CD4-positive, alpha-beta T cell (primary cell): ENCODE results near the gene CD7. TPM values are rescaled to one million over a fixed set of nuclear protein-coding genes. Genes with fewer than 3 reads are reported as not detected.

Source experiments
- ATAC-seq: fragments of 200-7000 bp; cut with Tn5 transposase; one replicate; pipeline ENCODE4 v1.10.0; 2022; ENCODE audit warnings: mild to moderate bottlenecking; ENCODE audit not compliant: poor library complexity
- CTCF ChIA-PET: fragments of 350-600 bp; sonication (Branson Sonifier 250); formaldehyde crosslinking; loops from one replicate; lab custom pipeline; 2021; ENCODE audit warnings: antibody characterized with exemption, inconsistent platforms; lab: Charles Lee
- POLR2A ChIA-PET: fragments of 350-600 bp; sonication (Branson Sonifier 250); formaldehyde crosslinking; loops from one replicate; lab custom pipeline; 2021; ENCODE audit warnings: antibody characterized with exemption, inconsistent platforms; lab: Charles Lee
- DNase-seq, 14 experiments: peaks; one replicate each; pipeline ENCODE4 v3.0.0-alpha.2; 2013 to 2020; ENCODE audit warnings: mixed read lengths in 2 of 14
- H3K27ac ChIP-seq, 2 donors: one replicate each; pipeline versions ENCODE4 v1.5.1 to v1.7.0; 2013; ENCODE audit warnings: low read length in 2 of 2, low read depth in 1 of 2, mild to moderate bottlenecking in 1 of 2
- H3K27me3 ChIP-seq, 2 experiments: 1 replicate in 1 of 2; 2 replicates in 1 of 2; pipeline versions ENCODE4 v1.6.1 to v1.7.0; 2013; ENCODE audit warnings: low read length in 2 of 2, control low read depth in 1 of 2, mild to moderate bottlenecking in 1 of 2, moderate library complexity in 1 of 2; ENCODE audit not compliant: insufficient read depth in 2 of 2, control insufficient read depth in 1 of 2
- H3K36me3 ChIP-seq: one replicate; pipeline ENCODE4 v1.6.1; 2013; ENCODE audit warnings: low read length, control low read depth; ENCODE audit not compliant: insufficient read depth
- H3K4me1 ChIP-seq: one replicate; pipeline ENCODE4 v1.6.1; 2013; ENCODE audit warnings: low read length, control low read depth; ENCODE audit not compliant: insufficient read depth
- H3K4me3 ChIP-seq: one replicate; pipeline ENCODE4 v1.5.1; 2013; ENCODE audit warnings: mild to moderate bottlenecking, low read length, moderate library complexity
- H3K9me3 ChIP-seq, 2 experiments: 1 replicate in 1 of 2; 2 replicates in 1 of 2; pipeline versions ENCODE4 v1.6.1 to v1.7.0; 2013; ENCODE audit warnings: low read length in 2 of 2, mild to moderate bottlenecking in 2 of 2, control low read depth in 1 of 2, moderate library complexity in 1 of 2; ENCODE audit not compliant: control insufficient read depth in 1 of 2, insufficient read depth in 1 of 2
- H3K27ac Mint-ChIP-seq: one replicate; pipeline ENCODE4 v1.8.0; 2020; ENCODE audit warnings: mixed read lengths
- H3K27me3 Mint-ChIP-seq: one replicate; pipeline ENCODE4 v1.8.0; 2021; ENCODE audit warnings: mixed read lengths
- H3K36me3 Mint-ChIP-seq: one replicate; pipeline ENCODE4 v1.8.0; 2021; ENCODE audit warnings: low read depth, mixed read lengths
- H3K4me1 Mint-ChIP-seq: one replicate; pipeline ENCODE4 v1.8.0; 2021; ENCODE audit warnings: low read depth, mixed read lengths
- H3K4me3 Mint-ChIP-seq: one replicate; pipeline ENCODE4 v1.8.0; 2020; ENCODE audit warnings: mild to moderate bottlenecking, mixed read lengths
- H3K9me3 Mint-ChIP-seq: one replicate; pipeline ENCODE4 v1.8.0; 2020; ENCODE audit warnings: mixed read lengths
- intact Hi-C, 2 experiments: fragments of 100-400 bp; cut with DNase I in 1 of 2; cut with micrococcal nuclease in 1 of 2; formaldehyde crosslinking; loops; one replicate each; pipeline versions ENCODE4 v1.15.1 to v1.9.0; 2023 to 2025; cut with DNase I, micrococcal nuclease
- total RNA-seq, 174 experiments: library from RNA in 2 of 174; stranded (reverse) in 2 of 174; gene quantifications; one replicate each; pipeline ENCODE4 v1.2.3 and lab custom pipeline; 2021 to 2026
- TF ChIP-seq, protein P1 (sequence below): fragments of 200-600 bp; IDR thresholded peaks from one replicate; pipeline ENCODE4 v1.8.0; 2022; ENCODE audit warnings: antibody characterized with exemption, mild to moderate bottlenecking

The CD7 gene
- total RNA-seq, 2 experiments from 2014 or later = 225 to 234 TPM

DNA sequence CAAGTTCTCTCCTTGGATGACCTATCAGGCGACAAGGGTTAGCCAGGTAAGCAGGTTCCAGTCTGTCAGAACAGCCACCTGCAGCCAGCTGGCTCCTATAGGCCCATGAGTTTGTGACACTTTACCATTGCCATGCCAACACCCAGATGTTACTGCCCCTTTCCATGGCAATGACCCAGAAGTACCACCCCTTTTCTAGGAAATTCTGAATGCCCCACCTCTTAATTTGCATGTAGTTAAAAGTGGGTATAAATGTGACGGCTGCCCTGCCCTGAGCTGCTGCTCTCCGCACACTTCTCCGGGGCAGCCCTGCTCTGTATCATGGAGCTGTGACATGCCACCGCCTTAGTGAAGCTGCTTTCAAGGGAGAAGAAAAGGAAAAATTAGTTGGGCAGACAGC is 26.2 kb upstream of the CD7 start:
- CTCF ChIA-PET = interaction anchor here (0.7 kb wide), 1 partner anchor 45 kb away, joined by 4 read pairs; no protein-coding TSS in a partner anchor
- ATAC-seq = no peak
- Mint-ChIP-seq H3K27ac (no peak overlapping the region), H3K27me3 (peaks cover 7% of the 10 kb centered on the region), H3K36me3 (no peaks in the 10 kb centered on the region), H3K4me3 (no peak overlapping the region), H3K9me3 (no peaks in the 10 kb centered on the region), H3K4me1 (peaks cover 6% of the 10 kb centered on the region)
- no peaks in the 10 kb centered on the region for H3K36me3 ChIP-seq
- no peak overlapping the region for H3K4me3 ChIP-seq
- intact Hi-C loops = no loop called here
- H3K9me3 ChIP-seq = no peaks in the 10 kb centered on the region
- TF ChIP-seq, protein P1, sequence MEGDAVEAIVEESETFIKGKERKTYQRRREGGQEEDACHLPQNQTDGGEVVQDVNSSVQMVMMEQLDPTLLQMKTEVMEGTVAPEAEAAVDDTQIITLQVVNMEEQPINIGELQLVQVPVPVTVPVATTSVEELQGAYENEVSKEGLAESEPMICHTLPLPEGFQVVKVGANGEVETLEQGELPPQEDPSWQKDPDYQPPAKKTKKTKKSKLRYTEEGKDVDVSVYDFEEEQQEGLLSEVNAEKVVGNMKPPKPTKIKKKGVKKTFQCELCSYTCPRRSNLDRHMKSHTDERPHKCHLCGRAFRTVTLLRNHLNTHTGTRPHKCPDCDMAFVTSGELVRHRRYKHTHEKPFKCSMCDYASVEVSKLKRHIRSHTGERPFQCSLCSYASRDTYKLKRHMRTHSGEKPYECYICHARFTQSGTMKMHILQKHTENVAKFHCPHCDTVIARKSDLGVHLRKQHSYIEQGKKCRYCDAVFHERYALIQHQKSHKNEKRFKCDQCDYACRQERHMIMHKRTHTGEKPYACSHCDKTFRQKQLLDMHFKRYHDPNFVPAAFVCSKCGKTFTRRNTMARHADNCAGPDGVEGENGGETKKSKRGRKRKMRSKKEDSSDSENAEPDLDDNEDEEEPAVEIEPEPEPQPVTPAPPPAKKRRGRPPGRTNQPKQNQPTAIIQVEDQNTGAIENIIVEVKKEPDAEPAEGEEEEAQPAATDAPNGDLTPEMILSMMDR = no peak
- H3K4me1 ChIP-seq = peaks cover 8% of the 10 kb centered on the region
- POLR2A ChIA-PET = interaction anchor here (1.1 kb wide), 1 partner anchor 45 kb away, joined by 3 read pairs; no protein-coding TSS in a partner anchor
- H3K27me3 ChIP-seq = no peaks in the 10 kb centered on the region
- no peak overlapping the region for H3K27ac ChIP-seq
- DNase-seq = no peak

DNA sequence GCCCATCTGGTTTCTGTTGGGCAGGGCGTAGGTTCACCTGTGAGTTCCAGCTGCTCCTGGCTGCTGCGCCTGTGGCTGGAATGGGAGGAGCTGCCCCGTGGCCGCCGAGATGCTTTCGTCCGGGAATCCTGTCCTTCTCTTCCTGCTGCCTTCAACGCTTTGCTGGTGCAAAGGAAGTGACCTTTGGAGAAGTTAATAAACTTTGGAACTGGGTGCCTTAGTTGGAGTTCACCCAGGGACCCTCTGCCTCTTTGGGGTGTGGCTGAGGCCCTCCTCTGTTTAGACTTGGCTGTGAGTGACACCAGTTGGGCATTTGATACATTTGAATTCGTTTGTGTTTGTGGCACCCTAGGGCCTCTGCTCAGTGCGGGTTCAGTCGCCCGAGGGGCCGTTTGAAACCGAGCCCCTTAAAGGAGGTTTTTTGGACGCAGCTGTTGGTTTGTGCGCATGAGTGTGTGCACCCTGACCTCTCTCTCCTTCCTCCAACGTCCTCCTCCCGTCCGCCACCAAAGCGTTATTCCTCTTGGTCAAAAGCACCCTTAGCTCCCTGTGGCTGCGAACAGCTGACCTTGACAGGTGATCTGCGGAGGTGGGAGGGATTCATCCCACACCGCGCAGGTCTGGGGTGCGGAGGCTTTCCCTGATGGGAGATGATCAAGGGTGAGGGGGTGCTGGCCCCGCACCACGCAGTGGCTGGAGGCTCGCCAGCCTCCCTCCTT is 25.1 kb upstream of the CD7 start:
- intact Hi-C loops = no loop called here
- H3K9me3 ChIP-seq = no peaks in the 10 kb centered on the region
- no peak overlapping the region for H3K27ac ChIP-seq
- H3K4me1 Mint-ChIP-seq = peaks cover 6% of the 10 kb centered on the region
- ChIA-PET POLR2A (interaction anchor here (1.1 kb wide), 1 partner anchor 44 kb away, joined by 3 read pairs; no protein-coding TSS in a partner anchor), CTCF (no interaction called here)
- H3K36me3 Mint-ChIP-seq = no peaks in the 10 kb centered on the region
- no peaks in the 10 kb centered on the region for H3K27me3 ChIP-seq
- H3K36me3 ChIP-seq = no peaks in the 10 kb centered on the region
- TF ChIP-seq, protein P1 = no peak
- no peak overlapping the region for H3K4me3 Mint-ChIP-seq
- H3K27ac Mint-ChIP-seq = no peak overlapping the region
- H3K4me3 ChIP-seq = no peak overlapping the region
- peaks cover 8% of the 10 kb centered on the region for H3K4me1 ChIP-seq
- DNase-seq (no peak), ATAC-seq (no peak)
- H3K9me3 Mint-ChIP-seq = no peaks in the 10 kb centered on the region
- H3K27me3 Mint-ChIP-seq = peaks cover 7% of the 10 kb centered on the region

DNA sequence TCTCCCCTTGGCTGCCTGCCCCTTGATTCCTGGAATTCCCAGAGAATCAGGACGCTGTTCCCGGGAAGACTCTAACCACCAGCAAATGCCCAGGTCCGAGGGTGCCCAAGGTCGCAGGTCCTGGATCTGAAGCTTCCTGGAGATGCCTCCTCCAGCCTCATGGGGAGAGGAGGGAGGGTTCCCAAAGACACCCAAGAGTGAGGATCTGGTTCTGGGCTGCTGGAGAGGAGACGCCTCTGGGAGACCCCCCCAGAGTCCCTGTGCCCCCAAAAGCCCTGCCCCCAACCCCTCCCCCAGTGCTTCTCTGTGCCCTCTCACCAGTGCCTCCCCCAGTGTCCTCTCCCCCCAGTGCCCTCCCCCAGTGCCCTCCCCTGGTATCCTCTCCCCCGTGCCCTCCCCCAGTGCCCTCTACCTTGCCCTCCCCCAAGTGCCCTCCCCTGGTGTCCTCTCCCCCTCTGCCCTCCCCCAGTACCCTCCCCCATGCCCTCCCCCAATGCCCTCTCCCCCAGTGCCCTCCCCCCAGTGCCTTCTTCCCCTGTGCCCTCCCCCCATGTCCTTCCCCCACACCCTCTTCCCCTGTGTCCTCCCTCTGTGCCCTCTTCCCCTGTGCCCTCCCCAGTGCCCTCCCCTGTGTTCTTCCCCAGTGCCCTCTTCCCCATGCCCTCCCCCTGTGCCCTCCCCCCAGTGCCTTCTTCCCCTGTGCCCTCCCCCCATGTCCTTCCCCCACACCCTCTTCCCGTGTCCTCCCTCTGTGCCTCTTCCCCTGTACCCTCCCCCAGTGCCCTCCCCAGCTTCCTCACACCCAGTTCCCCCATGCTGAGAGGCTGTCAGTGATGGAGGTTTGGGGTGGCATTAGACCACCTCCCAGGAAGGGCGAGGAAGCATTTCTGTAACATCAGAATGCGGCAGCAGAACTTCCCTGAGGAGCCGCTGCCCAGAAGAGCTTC is 22.5 kb upstream of the CD7 start:
- Mint-ChIP-seq H3K4me1 (peaks cover 6% of the 10 kb centered on the region), H3K27ac (no peak overlapping the region), H3K4me3 (no peak overlapping the region), H3K27me3 (peaks cover 2% of the 10 kb centered on the region), H3K9me3 (no peaks in the 10 kb centered on the region), H3K36me3 (no peaks in the 10 kb centered on the region)
- ChIA-PET CTCF (no interaction called here), POLR2A (no interaction called here)
- H3K27me3 ChIP-seq = no peaks in the 10 kb centered on the region
- intact Hi-C loops = loop anchor here in 1 of 2 experiments (5.0 kb wide), 1 partner anchor 43 kb away; no protein-coding TSS in a partner anchor
- H3K36me3 ChIP-seq = no peaks in the 10 kb centered on the region
- no peak for ATAC-seq
- no peak for DNase-seq
- no peak overlapping the region for H3K27ac ChIP-seq
- no peak overlapping the region for H3K4me3 ChIP-seq
- TF ChIP-seq, protein P1 = no peak
- no peaks in the 10 kb centered on the region for H3K9me3 ChIP-seq
- peaks cover 5% of the 10 kb centered on the region for H3K4me1 ChIP-seq
